Neuronal stem cell (in vitro differentiated cells): ENCODE results near the gene KCNJ12.
"Not testable (repeated sequence)": the region's sequence is repeated elsewhere in the genome, so short reads cannot be mapped to it uniquely, and the experiment has no call there.

Experiments
- DNase-seq: peaks from one replicate; pipeline ENCODE4 v3.0.0-alpha.2; 2013; ENCODE audit warnings: low spot score
- H2AFZ ChIP-seq: one replicate; pipeline ENCODE4 v1.6.1; 2013; ENCODE audit warnings: mild to moderate bottlenecking, low read length, inconsistent platforms
- H2AK5ac ChIP-seq: 2 replicates; pipeline ENCODE4 v1.6.1; 2013; ENCODE audit warnings: low read depth, mild to moderate bottlenecking, inconsistent platforms, low read length, moderate library complexity, mixed read lengths
- H2BK120ac ChIP-seq: 2 replicates; pipeline ENCODE4 v1.6.1; 2013; ENCODE audit warnings: low read depth, mild to moderate bottlenecking, inconsistent platforms, low read length, moderate library complexity, mixed read lengths
- H2BK12ac ChIP-seq: one replicate; pipeline ENCODE4 v1.6.1; 2013; ENCODE audit warnings: low read length, inconsistent platforms
- H2BK15ac ChIP-seq: 2 replicates; pipeline ENCODE4 v1.6.1; 2013; ENCODE audit warnings: mild to moderate bottlenecking, low read length, inconsistent platforms, mixed read lengths
- H2BK5ac ChIP-seq: one replicate; pipeline ENCODE4 v1.6.1; 2013; ENCODE audit warnings: inconsistent platforms, mild to moderate bottlenecking, low read length, moderate library complexity
- H3K14ac ChIP-seq: one replicate; pipeline ENCODE4 v1.6.1; 2013; ENCODE audit warnings: low read length, inconsistent platforms
- H3K18ac ChIP-seq: 2 replicates; pipeline ENCODE4 v1.6.1; 2013; ENCODE audit warnings: low read length, inconsistent platforms
- H3K23ac ChIP-seq: 2 replicates; pipeline ENCODE4 v1.6.1; 2013; ENCODE audit warnings: low read depth, mild to moderate bottlenecking, mixed read lengths, low read length, inconsistent platforms; ENCODE audit not compliant: poor library complexity
- H3K27ac ChIP-seq: replicated peaks from 3 replicates; pipeline ENCODE4 v1.5.1; 2013; ENCODE audit warnings: low read length, inconsistent platforms
- H3K27me3 ChIP-seq, 3 experiments: 2 replicates each; pipeline ENCODE4 v1.6.1; 2013; ENCODE audit warnings: low read length in 3 of 3, mild to moderate bottlenecking in 2 of 3, inconsistent platforms in 1 of 3, low read depth in 1 of 3, mixed read lengths in 1 of 3, moderate library complexity in 1 of 3; ENCODE audit not compliant: control insufficient read depth in 3 of 3, insufficient read depth in 3 of 3
- H3K36me3 ChIP-seq, 2 donors: replicated peaks in 1 of 2; 2 replicates each; pipeline ENCODE4 v1.6.1; 2013; ENCODE audit warnings: low read length in 2 of 2; ENCODE audit not compliant: control insufficient read depth in 2 of 2, insufficient read depth in 2 of 2
- H3K4ac ChIP-seq: 2 replicates; pipeline ENCODE4 v1.6.1; 2013; ENCODE audit warnings: inconsistent platforms, mild to moderate bottlenecking, low read length, moderate library complexity
- H3K4me1 ChIP-seq, 2 donors: 1 replicate in 1 of 2; 2 replicates in 1 of 2; pipeline ENCODE4 v1.6.1; 2013; ENCODE audit warnings: low read length in 2 of 2, low read depth in 1 of 2; ENCODE audit not compliant: control insufficient read depth in 2 of 2, insufficient read depth in 1 of 2
- H3K4me2 ChIP-seq: one replicate; pipeline ENCODE4 v1.6.1; 2013; ENCODE audit warnings: mild to moderate bottlenecking, low read length, inconsistent platforms; ENCODE audit not compliant: insufficient read depth, poor library complexity, severe bottlenecking
- H3K4me3 ChIP-seq, 2 donors: 2 replicates each; pipeline ENCODE4 v1.5.1; 2013; ENCODE audit warnings: low read length in 2 of 2, mild to moderate bottlenecking in 2 of 2, inconsistent platforms in 1 of 2, moderate library complexity in 1 of 2
- H3K79me1 ChIP-seq: one replicate; pipeline ENCODE4 v1.6.1; 2013; ENCODE audit warnings: low read depth, mild to moderate bottlenecking, inconsistent platforms, low read length, moderate library complexity
- H3K9ac ChIP-seq: one replicate; pipeline ENCODE4 v1.6.1; 2013; ENCODE audit warnings: mild to moderate bottlenecking, low read depth, low read length, inconsistent platforms; ENCODE audit not compliant: poor library complexity
- H3K9me3 ChIP-seq, 2 donors: replicated peaks in 1 of 2; 2 replicates each; pipeline versions ENCODE3 to v1.6.1; 2013; ENCODE audit warnings: low read length in 2 of 2, mild to moderate bottlenecking in 2 of 2, inconsistent platforms in 1 of 2, low read depth in 1 of 2, mixed read lengths in 1 of 2, moderate library complexity in 1 of 2; ENCODE audit not compliant: control insufficient read depth in 2 of 2, insufficient read depth in 1 of 2
- H4K8ac ChIP-seq: one replicate; pipeline ENCODE4 v1.6.1; 2013; ENCODE audit warnings: low read depth, mild to moderate bottlenecking, inconsistent platforms, low read length, moderate library complexity
- H4K91ac ChIP-seq: one replicate; pipeline ENCODE4 v1.6.1; 2013; ENCODE audit warnings: low read length, low read depth, mild to moderate bottlenecking, inconsistent platforms; ENCODE audit not compliant: poor library complexity
- WGBS, 2 donors: extraction: QIAGEN DNeasy Blood & Tissue Kit; methylation state at CpG; one replicate each; pipeline ENCODE4 v1.1.7; 2013; ENCODE audit warnings: missing lambda C conversion rate in 2 of 2, mixed read lengths in 1 of 2; ENCODE audit not compliant: insufficient read length in 2 of 2, insufficient replicate concordance in 1 of 2; ENCODE audit errors: extremely low coverage in 2 of 2; 5-methylcytosine and 5-hydroxymethylcytosine counted together

The KCNJ12 gene

DNA sequence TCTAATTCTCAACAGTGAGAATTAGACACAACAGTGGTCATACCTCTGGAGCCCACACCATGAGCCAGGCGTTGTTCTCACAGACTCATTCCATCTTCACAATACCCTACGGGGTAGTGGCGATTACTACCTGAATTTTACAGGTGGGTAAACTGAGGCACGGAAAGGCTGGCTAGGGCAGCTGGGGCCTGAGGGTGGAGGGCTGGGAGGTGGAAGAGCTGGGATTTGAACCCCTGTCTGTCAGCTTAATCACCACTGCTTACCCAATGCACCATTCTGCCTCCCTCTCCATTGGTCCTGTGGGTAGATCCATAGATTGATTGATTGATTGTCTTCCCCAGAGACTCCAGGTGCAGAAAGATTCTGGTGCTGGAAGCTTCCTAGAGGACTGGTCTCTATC, 31.4 kb upstream of the KCNJ12 start:
- not testable (repeated sequence) for H2BK5ac ChIP-seq, H2BK120ac ChIP-seq, H3K14ac ChIP-seq, DNase-seq, H4K8ac ChIP-seq, H3K23ac ChIP-seq, H3K4me2 ChIP-seq, H3K36me3 ChIP-seq, H3K9ac ChIP-seq, H3K27me3 ChIP-seq, H2BK15ac ChIP-seq, H4K91ac ChIP-seq, H3K4me1 ChIP-seq, H2AFZ ChIP-seq, H3K27ac ChIP-seq, H2BK12ac ChIP-seq, H3K4me3 ChIP-seq, H3K79me1 ChIP-seq, H2AK5ac ChIP-seq, H3K4ac ChIP-seq, H3K9me3 ChIP-seq, H3K18ac ChIP-seq
- WGBS, 2 donors: no CpG with 5 or more reads among the region's 4 CpGs

DNA sequence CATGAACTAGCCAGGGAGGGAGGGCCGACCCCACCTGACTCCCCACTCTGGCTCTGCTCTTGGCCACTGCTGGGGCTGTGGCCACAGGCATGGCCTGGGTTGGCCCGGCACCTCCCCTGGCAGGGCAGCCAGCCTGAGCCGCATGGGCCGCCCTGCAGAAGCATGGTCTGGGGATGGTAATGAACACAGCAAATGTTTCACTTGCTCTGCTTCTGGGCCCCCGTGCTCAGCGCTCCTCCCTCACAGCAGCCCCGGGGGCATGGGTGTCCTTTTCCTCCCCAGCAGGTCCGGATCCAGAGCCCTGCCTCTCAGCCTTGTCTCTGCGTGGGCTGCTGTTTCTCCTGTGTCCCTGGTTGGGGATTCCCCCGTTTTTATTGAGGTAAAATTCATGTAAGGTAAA, 30.9 kb upstream of the KCNJ12 start:
- Histone ChIP-seq H3K4me3 (no peak overlapping the region), H3K4me2 (no peak overlapping the region), H3K14ac (no peak overlapping the region), H2BK5ac (no peak overlapping the region), H3K4me1 (no peaks in the 10 kb centered on the region), H2AK5ac (peak overlapping the region; percentile 88), H3K27me3 (no peaks in the 10 kb centered on the region), H3K23ac (no peak overlapping the region), H3K9me3 (no peaks in the 10 kb centered on the region), H3K27ac (no peak overlapping the region), H3K9ac (peak overlapping the region; percentile 77), H3K18ac (peak overlapping the region; percentile 93), H3K79me1 (no peaks in the 10 kb centered on the region), H2BK15ac (no peak overlapping the region), H4K91ac (no peak overlapping the region), H2BK120ac (no peak overlapping the region), H3K4ac (no peak overlapping the region), H2BK12ac (peak overlapping the region; percentile 98), H2AFZ (no peak overlapping the region), H4K8ac (no peak overlapping the region), H3K36me3 (no peaks in the 10 kb centered on the region)
- no peak for DNase-seq
- WGBS, 2 donors: no CpG with 5 or more reads among the region's 10 CpGs

DNA sequence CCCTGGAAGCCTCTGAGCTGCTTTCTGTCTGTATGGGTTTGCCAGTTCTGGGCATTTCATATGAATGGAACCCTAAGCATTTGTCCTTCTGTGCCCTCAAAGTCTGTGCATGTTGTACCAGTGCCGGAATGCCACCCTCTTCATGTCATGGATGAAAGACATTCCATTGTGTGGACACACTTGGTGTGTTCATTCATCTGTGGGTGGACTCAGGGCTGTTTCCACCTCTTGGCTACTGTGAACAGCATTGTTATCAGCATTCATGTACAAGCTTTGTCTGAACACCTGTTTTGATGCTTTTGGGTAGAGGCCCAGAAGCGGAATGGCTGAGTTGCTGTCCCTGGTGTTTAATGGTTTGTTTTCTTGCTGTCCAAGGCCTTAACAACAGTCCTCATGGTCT, 30.1 kb upstream of the KCNJ12 start:
- not testable (repeated sequence) for H3K9me3 ChIP-seq, H2AFZ ChIP-seq, H3K18ac ChIP-seq, H3K4me1 ChIP-seq, H2BK15ac ChIP-seq, H3K4me2 ChIP-seq, H3K27ac ChIP-seq, H3K27me3 ChIP-seq, H2BK120ac ChIP-seq, H4K91ac ChIP-seq, H3K79me1 ChIP-seq, H3K4me3 ChIP-seq, H3K4ac ChIP-seq, H2BK12ac ChIP-seq, DNase-seq, H3K14ac ChIP-seq, H2BK5ac ChIP-seq, H3K23ac ChIP-seq, H2AK5ac ChIP-seq, H4K8ac ChIP-seq, H3K9ac ChIP-seq, H3K36me3 ChIP-seq
- no CpG with 5 or more reads among the region's 2 CpGs for WGBS, 2 donors

DNA sequence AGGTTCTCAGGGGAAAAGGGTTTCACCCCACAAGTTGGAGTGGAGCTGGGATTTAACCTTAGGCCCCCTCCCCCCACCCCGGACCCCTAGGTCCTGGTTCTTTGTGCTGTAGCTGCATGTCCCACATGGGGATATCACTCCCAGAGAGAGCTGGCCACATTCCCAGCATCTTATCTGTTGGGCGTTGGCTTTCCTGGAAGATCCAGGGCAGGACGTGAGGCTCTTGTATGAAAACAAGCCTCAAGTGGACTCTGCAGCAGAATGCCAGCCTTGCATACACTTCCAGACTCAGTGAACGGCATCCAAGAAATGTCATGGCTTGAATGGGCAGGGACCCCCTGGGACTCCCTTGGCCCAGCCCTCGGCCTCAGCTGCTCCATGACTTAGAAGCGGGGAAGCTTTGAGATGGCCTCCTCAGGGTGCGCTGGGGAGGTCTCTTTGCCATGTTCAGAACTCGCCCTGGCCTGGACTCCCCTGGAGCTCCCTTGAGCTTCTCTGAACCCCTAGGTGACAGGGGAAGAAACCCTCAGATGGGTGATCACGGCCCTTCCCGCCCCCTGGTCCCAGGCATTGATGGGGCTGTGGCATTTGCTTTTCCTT, 29.4 kb upstream of the KCNJ12 start:
- not testable (repeated sequence) for H3K23ac ChIP-seq, H3K4me2 ChIP-seq, H2AK5ac ChIP-seq, H3K36me3 ChIP-seq, H2BK12ac ChIP-seq, H3K4me1 ChIP-seq, H3K4me3 ChIP-seq, H3K27me3 ChIP-seq, H3K9ac ChIP-seq, H3K4ac ChIP-seq, H2BK15ac ChIP-seq, H4K91ac ChIP-seq, H3K79me1 ChIP-seq, H2AFZ ChIP-seq, H3K18ac ChIP-seq, H3K14ac ChIP-seq, H3K9me3 ChIP-seq, H3K27ac ChIP-seq, DNase-seq, H4K8ac ChIP-seq, H2BK120ac ChIP-seq, H2BK5ac ChIP-seq
- WGBS, 2 donors: no CpG with 5 or more reads among the region's 10 CpGs
